Measurements from ENCODE around the gene WWC1.

WWC1 gene

GRCh38 chr5:168477060-168477459 is 185.6 kb downstream of the WWC1 start:
- H3K4me3 ChIP-seq (ENCODE audit: low read length), result no peak overlapping the region
- TF ChIP-seq, protein P1, sequence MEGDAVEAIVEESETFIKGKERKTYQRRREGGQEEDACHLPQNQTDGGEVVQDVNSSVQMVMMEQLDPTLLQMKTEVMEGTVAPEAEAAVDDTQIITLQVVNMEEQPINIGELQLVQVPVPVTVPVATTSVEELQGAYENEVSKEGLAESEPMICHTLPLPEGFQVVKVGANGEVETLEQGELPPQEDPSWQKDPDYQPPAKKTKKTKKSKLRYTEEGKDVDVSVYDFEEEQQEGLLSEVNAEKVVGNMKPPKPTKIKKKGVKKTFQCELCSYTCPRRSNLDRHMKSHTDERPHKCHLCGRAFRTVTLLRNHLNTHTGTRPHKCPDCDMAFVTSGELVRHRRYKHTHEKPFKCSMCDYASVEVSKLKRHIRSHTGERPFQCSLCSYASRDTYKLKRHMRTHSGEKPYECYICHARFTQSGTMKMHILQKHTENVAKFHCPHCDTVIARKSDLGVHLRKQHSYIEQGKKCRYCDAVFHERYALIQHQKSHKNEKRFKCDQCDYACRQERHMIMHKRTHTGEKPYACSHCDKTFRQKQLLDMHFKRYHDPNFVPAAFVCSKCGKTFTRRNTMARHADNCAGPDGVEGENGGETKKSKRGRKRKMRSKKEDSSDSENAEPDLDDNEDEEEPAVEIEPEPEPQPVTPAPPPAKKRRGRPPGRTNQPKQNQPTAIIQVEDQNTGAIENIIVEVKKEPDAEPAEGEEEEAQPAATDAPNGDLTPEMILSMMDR (conservative IDR thresholded peaks at IDR 0.05; ENCODE audit: low read length), result no peak
- DNase-seq (ENCODE audit: low read depth), result peak; percentile 80

DNA sequence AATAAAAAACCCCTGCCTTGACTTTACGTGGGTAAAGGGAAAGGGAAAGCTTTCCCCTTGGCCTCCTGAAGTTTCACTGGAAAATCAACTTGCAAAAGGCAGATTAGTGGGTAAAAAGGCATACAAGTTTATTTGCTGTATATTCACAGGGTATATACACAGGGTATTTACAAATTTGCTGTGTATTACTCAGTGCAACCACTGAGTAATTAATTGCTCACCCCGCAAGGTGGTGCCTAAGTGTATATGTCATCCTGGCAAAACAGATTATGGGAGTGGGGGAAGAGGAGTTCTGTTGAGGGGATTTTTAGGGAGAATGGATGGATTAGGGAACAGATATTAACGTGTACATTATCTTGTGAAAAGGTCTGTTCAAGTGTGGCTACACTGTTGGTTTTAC is 187.7 kb downstream of the WWC1 start:
- no peak overlapping the region for H3K4me3 ChIP-seq (ENCODE audit: low read length)
- TF ChIP-seq, protein P1 (conservative IDR thresholded peaks at IDR 0.05; ENCODE audit: low read length), result no peak
- DNase-seq (ENCODE audit: low read depth), result no peak

DNA sequence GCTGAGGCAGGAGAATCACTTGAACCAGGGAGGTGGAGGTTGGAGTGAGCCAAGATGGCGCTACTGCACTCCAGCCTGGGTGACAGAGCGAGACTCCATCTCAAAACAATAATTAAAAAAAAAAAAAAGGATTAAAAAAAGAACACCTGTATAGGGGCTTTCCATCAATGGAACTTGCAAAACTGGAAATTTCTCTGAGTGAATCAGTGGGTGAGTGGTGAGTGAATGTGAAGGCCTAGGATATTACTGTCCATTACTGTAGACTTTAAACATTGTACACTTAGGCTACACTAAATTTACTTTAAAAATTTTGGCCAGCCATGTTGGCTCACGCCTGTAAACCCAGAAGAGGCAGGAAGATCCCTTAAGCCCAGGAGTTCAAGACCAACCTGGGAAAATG is 189.2 kb downstream of the WWC1 start:
- no peak for DNase-seq (ENCODE audit: low read depth)
- TF ChIP-seq, protein P1 (conservative IDR thresholded peaks at IDR 0.05; ENCODE audit: low read length), result no peak

DNA sequence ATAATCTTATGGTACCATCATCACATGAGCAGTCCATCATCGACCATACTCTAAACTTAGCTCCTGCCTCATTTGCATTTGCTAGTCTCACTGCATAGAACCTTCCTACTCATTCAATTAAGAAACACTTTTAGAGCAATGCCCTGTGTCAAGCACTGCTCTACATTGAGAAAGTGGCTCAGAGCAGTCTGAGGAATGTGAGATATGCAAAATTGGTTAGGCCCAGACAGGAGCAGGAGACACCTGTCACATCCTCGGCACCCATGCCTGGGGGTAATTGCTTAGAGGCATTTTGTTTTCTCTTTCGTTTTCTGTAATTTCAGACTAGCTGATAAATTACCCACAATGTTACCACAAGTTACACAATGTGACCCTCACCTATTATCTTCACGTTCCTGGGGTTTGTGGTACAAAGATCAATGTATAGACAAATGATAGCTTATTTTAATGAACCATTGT is 189.9 kb downstream of the WWC1 start:
- DNase-seq (ENCODE audit: low read depth), result no peak
- TF ChIP-seq, protein P1 (conservative IDR thresholded peaks at IDR 0.05; ENCODE audit: low read length), result no peak

More for the DNA sequence above, 189.2 kb downstream of the WWC1 start:
- H3K4me3 ChIP-seq (ENCODE audit: low read length), result no peak overlapping the region

GRCh38 chr5:168482361-168482760 is 190.9 kb downstream of the WWC1 start:
- no peak overlapping the region for H3K4me3 ChIP-seq (ENCODE audit: low read length)
- no peak for DNase-seq (ENCODE audit: low read depth)
- TF ChIP-seq, protein P1 (conservative IDR thresholded peaks at IDR 0.05; ENCODE audit: low read length), result no peak

More for the DNA sequence above, 189.9 kb downstream of the WWC1 start:
- no peak overlapping the region for H3K4me3 ChIP-seq (ENCODE audit: low read length)

DNA sequence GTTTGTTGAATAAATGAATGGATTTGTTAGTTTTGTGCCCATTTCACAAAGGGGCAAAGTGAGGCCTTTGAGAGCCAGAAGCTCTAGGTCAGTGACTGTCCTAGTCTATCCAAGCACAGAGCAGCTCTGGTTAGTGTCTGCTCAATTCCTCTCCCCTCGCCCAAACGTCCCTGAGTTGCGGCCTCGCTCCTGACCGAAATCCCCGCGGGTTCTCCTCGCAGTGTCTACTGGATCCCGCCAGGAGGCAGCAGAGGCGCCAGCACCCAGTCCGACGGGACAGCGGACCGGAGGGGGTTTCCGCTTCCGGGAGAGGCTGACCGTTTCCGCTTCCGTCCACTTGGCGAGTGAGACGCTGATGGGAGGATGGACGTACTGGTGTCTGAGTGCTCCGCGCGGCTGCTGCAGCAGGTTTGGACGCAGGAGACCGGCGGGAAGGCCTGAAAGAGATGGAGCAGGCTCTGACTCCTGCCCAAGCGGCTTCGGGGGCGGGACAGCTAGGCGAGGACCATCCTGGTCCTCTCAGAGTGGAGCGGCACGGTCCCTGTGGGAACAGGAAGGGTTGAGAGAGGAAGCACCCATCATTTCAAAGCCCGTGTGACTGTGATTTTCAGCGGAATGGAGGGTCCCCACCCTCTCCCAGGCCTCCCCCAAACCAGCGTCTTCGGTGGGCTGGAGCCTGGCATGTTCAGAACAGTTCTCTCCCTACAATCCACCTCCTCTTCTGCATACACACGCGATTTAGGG is 194.9 kb downstream of the WWC1 start, which contains the start of gene RARS1:
TSS of gene RARS1 (plus strand) at position 336 of the 744 bp plus-strand sequence. CDS start at position 364, 28 bp downstream.
- peak; percentile 90 for DNase-seq (ENCODE audit: low read depth)
- TF ChIP-seq, protein P1 (conservative IDR thresholded peaks at IDR 0.05; ENCODE audit: low read length), result peak; percentile 91
- peak within 1 kb of the TSS; percentile 97 for H3K4me3 ChIP-seq (ENCODE audit: low read length)

DNA sequence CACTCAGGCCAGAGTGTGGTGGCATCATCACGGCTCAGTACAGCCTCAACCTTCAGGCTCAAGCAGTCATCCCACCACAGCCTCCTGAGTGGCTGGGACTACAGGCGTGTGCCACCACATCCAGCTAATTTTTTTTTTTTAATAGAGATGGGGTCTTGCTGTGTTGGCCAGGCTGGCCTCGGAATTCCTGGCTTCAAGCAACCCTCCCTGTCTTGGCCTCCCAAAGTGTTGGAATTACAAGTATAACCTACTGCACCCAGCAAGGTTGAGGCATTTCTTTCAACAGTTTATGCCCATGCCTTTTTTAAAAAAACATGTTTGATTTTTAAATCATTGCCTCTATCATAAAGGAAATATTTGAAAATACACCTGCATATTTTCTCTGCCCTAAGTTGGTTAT is 197.6 kb downstream of the WWC1 start:
- no peak for DNase-seq (ENCODE audit: low read depth)
- TF ChIP-seq, protein P1 (conservative IDR thresholded peaks at IDR 0.05; ENCODE audit: low read length), result no peak
- H3K4me3 ChIP-seq (ENCODE audit: low read length), result no peak overlapping the region

Data from AG10803 (cell line).